ENCODE data around the gene STARD4. TPM values are rescaled to one million over a fixed set of nuclear protein-coding genes. Genes with fewer than 3 reads are reported as not detected.

STARD4 gene
- total RNA-seq, 2 donors from 2014 or later: 6.0 to 10.9 TPM

GRCh38 chr5:111551569-111552275 lies 39.4 kb upstream of the STARD4 start:
- intact Hi-C loops (cut with DNase I): loop anchor here (5.0 kb wide), 1 partner anchor 596 kb away; no protein-coding TSS in a partner anchor
- H3K9me3 ChIP-seq: no peaks in the 10 kb centered on the region
- no peaks in the 10 kb centered on the region for H3K27me3 ChIP-seq
- 56 to 63% methylated on average over 7 of the region's 7 CpGs for WGBS, 2 donors
- DNase-seq: no peak
- peaks cover 10% of the 10 kb centered on the region for H3K4me1 ChIP-seq
- H3K27ac ChIP-seq: no peak overlapping the region
- no peak for ATAC-seq
- TF ChIP-seq CTCF (IDR thresholded peaks at IDR 0.05): no peak
- no peak for TF ChIP-seq POLR2A (IDR thresholded peaks at IDR 0.05)
- H3K36me3 ChIP-seq (replicated peaks in 1 of 2; ENCODE audit: insufficient read depth in 1 of 2, low read depth in 2 of 2): no peaks in the 10 kb centered on the region
- H3K4me3 ChIP-seq: no peak overlapping the region

GRCh38 chr5:111551161-111551560 lies 38.8 kb upstream of the STARD4 start:
- DNase-seq: no peak

GRCh38 chr5:111550282-111551020 lies 38.1 kb upstream of the STARD4 start:
- Histone ChIP-seq H3K27ac (peak overlapping the region in 1 of 4 donors; percentile 30), H3K27me3 (no peaks in the 10 kb centered on the region), H3K4me3 (no peak overlapping the region), H3K4me1 (peaks cover 10% of the 10 kb centered on the region), H3K36me3 (replicated peaks in 1 of 2; ENCODE audit: insufficient read depth in 1 of 2, low read depth in 2 of 2) (no peaks in the 10 kb centered on the region), H3K9me3 (no peaks in the 10 kb centered on the region)
- ATAC-seq (peak; percentile 74), DNase-seq (peak; percentile 73 to 84 (median 74))
- whole genome bisulfite sequencing, 2 donors: 23 to 25% methylated on average over 8 of the region's 8 CpGs
- intact Hi-C loops (cut with DNase I): loop anchor here (5.0 kb wide), 1 partner anchor 597 kb away; no protein-coding TSS in a partner anchor
- TF ChIP-seq POLR2A (IDR thresholded peaks at IDR 0.05): no peak
- TF ChIP-seq CTCF (IDR thresholded peaks at IDR 0.05): peak; percentile 53 to 67 (median 65)

More at GRCh38 chr5:111551161-111551560, 38.8 kb upstream of the STARD4 start:
- Histone ChIP-seq H3K9me3 (no peaks in the 10 kb centered on the region), H3K4me3 (no peak overlapping the region), H3K27ac (peak overlapping the region in 1 of 4 donors; percentile 30), H3K36me3 (replicated peaks in 1 of 2; ENCODE audit: insufficient read depth in 1 of 2, low read depth in 2 of 2) (no peaks in the 10 kb centered on the region), H3K4me1 (peaks cover 10% of the 10 kb centered on the region), H3K27me3 (no peaks in the 10 kb centered on the region)
- ATAC-seq: no peak
- intact Hi-C loops (cut with DNase I): loop anchor here (5.0 kb wide), 1 partner anchor 596 kb away; no protein-coding TSS in a partner anchor
- TF ChIP-seq POLR2A (IDR thresholded peaks at IDR 0.05) (no peak), CTCF (IDR thresholded peaks at IDR 0.05) (no peak)
- 38 to 60% methylated on average over 1 of the region's 1 CpG for WGBS, 2 donors

GRCh38 chr5:111548992-111549649 lies 36.8 kb upstream of the STARD4 start:
- TF ChIP-seq CTCF (IDR thresholded peaks at IDR 0.05) (no peak), POLR2A (IDR thresholded peaks at IDR 0.05) (no peak)
- Histone ChIP-seq H3K27ac (no peak overlapping the region), H3K36me3 (replicated peaks in 1 of 2; ENCODE audit: insufficient read depth in 1 of 2, low read depth in 2 of 2) (no peaks in the 10 kb centered on the region), H3K27me3 (no peaks in the 10 kb centered on the region), H3K4me3 (no peak overlapping the region), H3K9me3 (no peaks in the 10 kb centered on the region), H3K4me1 (peaks cover 10% of the 10 kb centered on the region)
- DNase-seq (peak in 3 of 4 donors; percentile 16 to 37 (median 25)), ATAC-seq (peak; percentile 38)
- intact Hi-C loops (cut with DNase I): no loop called here
- WGBS, 2 donors: 11 to 13% methylated on average over 6 of the region's 6 CpGs

Measured in body of pancreas (tissue), 4 donors.